HG02970 (cell line): Measurements from ENCODE around the gene TEAD1.

Experiments
- ATAC-seq: cut with Tn5 transposase; IDR thresholded peaks from one replicate; pipeline ENCODE4 v1.9.1; 2021; ENCODE audit warnings: mild to moderate bottlenecking, moderate library complexity, moderate number of reproducible peaks; ENCODE audit not compliant: unreplicated experiment, low FRiP score

The TEAD1 gene

GRCh38 chr11:12803086-12803826 is 129.0 kb downstream of the TEAD1 start:
- no peak for ATAC-seq

DNA sequence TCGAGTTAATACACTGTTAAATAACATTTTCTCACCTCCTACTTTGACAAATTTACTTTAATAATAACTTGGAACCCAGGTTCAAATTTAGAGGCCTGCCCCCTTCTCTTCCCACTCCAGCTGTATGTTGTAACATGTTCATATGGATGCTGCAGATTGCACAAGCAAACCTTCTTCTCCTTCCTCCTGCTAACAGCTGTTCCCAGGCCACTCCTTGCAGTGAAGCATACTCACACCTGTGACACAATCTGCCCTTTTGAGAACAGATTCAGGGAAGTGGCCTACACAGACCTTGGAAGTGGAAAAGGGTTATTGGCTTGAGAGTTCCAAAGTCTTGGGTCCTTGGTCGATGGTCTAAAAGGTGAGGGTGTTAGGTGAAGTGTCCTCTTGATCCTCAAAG is 131.9 kb downstream of the TEAD1 start:
- ATAC-seq = no peak

GRCh38 chr11:12807621-12808020 is 133.4 kb downstream of the TEAD1 start:
- ATAC-seq = no peak

- ATAC-seq = no peak
Measured at GRCh38 chr11:12808519-12808918, 134.3 kb downstream of the TEAD1 start.

DNA sequence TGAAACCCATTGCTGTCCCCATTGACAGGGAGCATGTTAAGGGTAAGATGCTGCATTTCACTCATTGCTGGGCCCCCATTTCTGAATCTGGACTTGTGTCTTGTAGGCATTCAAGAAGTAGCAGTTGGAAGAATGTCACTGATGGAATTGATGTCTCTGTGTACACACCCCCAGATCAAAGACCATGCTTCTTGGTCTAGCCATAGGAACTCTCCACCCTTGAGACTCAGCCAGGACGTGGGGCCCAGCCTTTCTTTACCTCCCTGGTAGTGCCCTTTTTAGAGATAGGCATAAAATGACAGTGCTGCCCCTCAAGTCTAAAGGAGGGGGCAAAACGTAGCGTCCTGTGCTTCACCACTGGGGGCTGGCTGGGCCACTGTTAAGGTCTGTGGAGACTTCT is 135.1 kb downstream of the TEAD1 start:
- no peak for ATAC-seq

GRCh38 chr11:12809864-12810567 is 135.8 kb downstream of the TEAD1 start:
- ATAC-seq = no peak

GRCh38 chr11:12810568-12810894 is 136.3 kb downstream of the TEAD1 start:
- ATAC-seq = no peak

DNA sequence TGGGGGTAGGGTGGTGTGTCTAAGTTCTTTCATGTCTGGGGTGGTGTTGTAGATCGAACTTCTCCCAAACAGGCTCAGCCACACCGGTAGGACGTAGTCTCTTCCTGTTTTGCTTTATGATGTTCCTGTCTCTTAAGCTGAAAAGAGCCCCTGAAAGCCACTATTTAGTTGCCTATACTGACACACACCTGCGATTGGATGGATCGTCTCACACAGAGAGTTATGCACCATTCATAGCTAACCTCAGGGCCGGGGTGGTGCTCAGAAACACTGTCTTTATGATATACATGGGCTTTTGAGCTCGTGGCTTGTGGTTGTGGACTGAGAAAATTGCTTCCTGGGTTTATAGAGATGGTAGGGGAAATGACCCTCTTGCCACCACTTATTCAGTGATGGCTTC is 137.6 kb downstream of the TEAD1 start:
- ATAC-seq = no peak

DNA sequence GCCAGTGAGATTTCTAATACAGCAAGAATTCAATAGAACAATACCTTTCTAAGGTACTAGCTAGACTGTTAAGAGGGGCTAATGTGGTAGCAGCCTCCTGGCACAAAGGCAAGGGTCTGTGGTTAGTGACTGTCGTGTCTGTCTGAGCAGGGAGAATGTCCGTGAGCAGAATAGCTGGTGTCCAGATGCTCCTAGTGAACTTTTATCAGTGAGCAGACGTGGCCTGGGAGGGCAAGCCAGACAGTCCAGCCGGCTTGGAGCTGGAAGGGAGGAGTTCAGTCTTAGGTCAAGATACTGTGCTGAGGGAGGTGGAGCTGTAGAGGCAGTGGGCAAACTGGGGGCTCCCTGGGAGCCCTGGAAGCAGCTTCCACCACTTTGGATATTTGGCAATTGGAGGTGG is 138.6 kb downstream of the TEAD1 start:
- no peak for ATAC-seq

DNA sequence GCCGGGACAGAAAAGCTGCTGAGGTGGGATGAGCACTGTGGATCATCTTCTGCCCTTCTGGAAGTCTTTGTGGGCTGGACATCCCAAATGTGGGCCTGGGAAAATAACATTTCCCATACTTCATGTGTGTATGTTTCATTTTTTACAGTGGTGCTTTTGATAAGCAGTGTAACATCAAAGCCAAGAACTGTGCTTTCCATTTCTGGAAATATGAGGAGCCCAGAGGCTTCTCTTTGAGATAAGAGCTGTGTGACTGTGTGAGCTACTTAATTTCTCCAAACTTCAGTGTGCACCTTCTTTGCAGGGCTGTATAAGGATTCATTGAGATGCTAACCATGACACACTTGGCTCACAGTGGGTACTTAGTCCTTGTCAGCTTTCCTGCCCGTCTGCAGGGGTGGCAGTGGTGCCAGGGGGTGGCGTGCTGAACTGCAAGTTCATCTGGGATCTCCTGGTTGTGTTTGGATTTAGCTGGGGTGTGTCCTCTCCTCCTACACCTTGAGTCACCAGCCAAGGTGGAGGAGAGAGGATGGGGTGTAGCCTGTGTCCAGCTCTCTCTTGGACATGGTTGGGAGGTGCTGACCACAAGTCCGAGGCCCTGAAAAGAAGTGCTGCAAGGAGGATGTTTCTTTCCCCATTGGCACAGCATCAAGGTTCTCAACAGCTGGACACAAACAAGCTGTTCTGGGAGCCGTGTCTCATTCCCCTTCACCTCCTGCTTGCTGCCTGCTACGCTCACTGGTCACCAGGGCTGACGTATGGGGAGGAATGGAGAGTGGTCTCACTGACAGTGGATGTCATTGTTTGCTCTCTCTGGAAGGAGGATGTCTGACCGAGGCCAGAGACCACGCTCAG is 139.4 kb downstream of the TEAD1 start:
- ATAC-seq = no peak

DNA sequence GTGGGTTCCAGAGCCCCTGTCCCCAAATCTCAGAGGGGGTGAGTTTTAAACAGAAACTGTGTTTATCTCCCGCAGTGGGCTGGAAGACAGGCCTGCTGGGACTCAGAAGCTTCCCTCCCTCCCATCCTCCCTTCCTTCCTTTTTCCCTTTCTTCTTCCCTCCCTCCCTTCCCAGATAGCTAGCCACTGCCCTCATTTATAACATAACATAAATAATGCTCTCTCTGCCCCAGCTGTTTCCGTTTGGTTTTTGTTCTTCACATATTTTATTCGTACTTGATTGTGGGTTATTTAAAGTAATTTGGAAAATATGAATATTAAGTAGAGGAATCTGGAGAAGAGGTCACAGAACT is 140.9 kb downstream of the TEAD1 start:
- no peak for ATAC-seq

DNA sequence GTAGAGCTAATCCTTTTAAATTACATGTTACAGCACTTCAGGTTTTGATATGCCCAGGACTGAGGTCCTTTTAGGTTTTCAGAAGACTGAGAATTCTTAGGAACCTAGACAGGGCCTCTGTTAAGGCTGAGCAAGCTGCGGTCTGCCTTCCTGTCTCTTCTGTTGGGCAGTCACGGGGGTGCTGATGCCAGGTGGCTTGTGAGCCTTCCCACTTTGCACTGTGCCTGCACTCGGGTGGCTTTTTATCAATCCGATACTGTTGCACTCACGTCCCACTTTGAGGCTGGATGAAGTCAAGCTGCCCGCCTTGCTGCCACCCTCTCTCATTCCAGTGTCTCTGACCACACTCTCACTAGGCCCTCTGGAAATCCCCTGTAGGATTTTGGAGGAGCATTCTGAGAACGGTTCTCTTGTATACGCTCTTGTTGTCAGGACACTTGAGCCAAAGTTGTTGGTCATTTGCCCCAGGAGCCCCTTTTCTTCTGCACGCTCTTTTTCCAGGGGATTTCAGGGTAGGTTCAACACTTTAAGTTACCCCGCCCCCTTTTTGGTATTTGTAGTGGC is 141.8 kb downstream of the TEAD1 start:
- ATAC-seq = no peak

DNA sequence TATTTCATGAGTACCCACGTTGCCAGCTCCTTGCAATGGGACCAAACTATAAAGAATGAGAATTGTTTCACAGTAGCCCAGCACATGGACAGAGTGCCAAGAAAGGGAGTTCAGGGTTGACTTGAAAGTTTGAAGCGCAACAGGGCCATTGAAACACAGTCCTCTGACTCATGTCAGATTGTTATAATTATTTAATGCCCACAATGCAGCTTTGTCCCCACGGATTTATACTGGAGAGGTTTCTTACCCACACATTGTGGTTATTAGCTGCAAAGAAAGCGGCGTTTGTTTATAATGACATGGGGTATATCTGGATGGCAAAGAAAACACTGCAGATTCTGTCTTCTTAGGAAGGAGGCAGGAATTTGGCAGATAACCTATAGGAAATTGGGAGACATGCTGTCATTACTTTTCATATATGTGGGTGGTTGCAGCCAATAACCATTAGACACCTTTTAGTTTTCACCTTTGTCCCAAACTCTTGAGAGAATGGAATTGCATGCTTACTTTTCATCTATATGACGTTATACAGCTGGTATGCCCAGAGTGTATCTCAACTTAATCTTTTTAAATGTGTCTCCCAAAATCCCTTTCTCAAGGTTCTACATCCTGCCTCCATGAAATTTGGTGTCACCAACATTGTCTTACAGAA is 143.6 kb downstream of the TEAD1 start:
- ATAC-seq = no peak

DNA sequence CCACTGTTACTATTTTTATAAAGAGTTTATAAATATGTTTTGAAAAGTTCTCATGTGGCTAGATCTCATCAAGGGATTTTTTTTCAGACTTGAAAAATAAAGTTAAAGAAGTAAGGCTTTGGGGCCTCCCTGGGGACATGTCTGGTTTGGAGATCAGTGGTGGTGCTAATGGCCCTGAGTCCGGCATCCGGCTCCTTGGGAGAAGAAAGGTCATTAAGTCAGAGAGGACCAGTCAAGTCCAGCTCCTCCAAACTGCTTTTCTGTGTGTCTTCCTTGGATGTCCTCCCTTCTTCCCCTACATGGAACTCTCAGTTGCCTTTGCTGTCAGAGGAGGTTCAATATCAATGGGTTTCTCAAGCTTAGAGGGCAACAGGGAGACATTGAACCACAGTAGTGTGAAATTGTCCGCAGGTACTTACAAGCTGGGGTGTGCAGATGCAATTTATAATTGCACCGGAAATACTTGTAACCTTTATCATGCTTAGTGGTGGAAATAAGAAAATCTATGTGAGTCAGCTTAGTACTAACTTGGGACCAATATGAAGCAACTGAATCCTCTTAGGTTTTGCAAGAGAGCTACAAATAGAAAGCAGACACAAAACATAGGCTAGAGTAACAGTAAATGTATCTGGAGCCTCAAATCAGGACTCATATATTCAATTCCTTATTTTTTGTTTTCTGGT is 144.3 kb downstream of the TEAD1 start:
- ATAC-seq = no peak

DNA sequence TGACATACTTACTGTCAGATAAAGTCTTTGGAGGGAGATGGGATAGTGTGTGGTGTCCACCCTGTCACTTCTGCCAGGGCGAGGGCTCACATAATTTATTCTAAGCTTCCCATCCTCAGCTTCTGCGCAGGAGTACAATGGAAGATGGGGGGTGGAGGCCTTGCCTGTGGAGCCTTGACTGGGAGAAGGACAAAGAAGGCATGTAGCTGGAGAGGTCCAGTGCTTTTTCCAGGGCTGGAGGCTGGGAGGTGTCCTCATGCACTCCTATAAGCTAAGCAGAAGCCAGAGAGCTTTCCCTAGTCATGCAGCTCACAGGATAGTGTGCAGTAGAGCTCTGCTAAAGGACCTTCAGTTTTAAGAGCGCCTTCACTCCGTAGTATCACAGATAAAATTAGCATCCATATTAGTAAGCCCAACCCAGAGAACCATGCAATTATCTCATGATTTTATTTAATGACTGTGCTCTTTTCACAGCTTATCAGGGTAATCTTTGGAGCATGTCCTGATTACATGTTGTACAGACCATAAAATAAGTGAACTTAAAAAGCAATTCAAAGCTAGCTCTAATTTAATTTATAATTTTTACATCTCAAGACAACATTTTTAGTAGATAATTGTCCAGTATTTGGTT is 148.3 kb downstream of the TEAD1 start:
- no peak for ATAC-seq

- no peak for ATAC-seq
Measured at GRCh38 chr11:12824281-12825041, 150.2 kb downstream of the TEAD1 start.

DNA sequence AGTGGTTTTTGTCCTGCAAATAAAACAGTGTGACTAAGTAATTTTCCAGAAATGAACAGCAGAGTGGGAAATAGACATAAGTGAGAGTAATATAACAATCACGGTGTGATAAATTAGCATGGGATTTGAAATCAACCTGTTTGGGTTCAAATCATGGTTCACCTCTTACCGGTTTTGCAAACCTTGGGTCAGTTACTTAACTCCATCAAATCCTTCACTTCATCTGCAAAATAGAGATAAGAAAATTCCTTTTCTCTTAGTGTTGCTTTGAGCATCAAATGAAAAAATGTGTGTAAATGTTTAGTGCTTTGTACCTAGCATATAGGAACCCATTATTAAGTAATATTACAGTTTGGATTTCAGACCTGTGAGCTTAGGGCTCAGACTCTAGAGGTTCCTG is 152.2 kb downstream of the TEAD1 start:
- ATAC-seq = no peak

- no peak for ATAC-seq
Measured at GRCh38 chr11:12827369-12827768, 153.1 kb downstream of the TEAD1 start.
